Dedifferentiated amniotic fluid mesenchymal stem cell (primary cell): ENCODE data around the gene DAP.
"Not testable (repeated sequence)": the region's sequence is repeated elsewhere in the genome, so short reads cannot be mapped to it uniquely, and the experiment has no call there.

Source experiments
- DNase-seq: peaks from one replicate; pipeline ENCODE4 v3.0.0-alpha.2; 2016; ENCODE audit errors: extremely low spot score

DAP gene

DNA sequence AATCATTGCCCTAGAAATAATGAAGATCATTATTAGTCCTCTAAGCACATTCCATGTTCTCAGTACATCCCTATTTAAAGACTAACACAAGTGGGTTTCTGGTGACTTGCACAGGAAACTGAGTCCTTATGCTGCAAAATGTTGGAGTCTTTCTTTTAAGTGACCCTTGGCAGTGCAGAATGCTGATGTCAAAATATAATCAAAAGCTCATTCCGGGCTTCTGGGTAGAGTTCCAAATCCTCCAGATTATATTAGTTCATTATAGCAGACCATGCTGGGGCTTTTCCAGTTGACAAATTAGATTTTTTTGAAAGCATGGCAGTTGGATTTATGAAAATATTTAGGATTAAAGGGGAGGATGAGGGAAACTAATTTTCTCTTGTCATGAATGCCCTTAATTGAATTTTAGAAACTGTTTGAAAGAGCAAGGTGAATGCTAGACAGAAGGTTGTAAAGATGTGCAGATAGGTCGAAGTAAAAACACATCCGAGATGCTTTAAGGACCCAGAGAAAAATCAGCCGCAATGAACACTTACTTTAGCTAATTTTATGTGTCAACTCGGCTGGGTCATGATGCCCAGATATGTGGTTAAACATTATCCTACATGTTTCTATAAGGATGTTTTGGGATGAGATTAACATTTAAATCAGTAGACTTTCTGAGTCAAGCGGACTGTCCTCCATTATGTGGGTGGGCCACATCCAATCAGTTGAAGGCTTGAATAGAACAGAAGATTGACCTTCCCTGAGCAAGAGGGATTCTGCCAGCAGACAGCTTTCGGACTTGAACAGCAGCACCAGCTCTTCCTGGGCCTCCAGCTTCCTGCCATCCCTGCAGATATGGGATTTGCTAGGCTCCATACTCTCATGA, 88.7 kb downstream of the DAP start:
- DNase-seq = no peak

DNA sequence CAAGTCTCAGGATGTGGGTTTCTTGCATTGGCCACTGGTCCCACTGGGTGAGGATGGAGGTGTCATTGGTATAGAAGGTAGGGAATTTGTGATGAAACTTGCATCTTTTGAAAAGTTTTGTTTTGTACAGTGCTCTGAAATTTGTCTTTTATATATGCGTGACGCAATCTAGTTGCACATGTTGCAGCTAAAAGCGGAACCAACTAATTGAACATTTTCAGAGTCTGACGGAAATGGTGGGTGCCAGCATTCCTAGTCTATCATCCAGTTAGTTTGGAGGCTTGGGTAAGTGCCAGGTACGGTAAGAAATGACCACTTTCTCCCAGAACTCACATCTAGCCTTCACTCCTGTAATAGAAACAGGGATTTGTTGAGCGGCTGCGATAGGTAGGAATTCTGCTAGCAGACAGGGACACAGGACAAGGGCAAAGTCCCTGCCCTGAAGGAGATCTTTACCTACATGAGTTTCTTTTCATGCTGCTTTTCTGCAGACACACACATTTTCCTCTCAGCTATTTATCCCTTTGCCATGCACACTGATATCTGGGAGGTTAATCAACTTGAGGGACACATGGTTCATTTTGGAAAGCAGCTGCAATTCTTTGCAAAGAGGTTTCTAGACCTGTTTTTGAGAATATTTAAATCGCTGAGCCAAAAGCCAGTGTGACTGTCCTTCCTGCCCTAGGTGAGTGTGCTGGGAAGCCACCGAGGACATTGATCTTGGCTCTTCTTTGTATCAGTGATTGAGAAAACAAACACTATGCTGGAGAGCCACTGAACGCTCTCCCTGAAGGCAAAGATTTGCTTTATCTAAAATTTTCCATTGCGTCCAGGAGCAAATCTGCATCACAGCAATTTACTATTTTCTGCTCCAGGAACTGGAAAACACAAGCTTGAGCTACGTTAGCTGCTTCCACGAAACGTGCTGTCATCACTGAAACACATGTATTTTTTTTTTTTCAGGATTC, 89.7 kb downstream of the DAP start:
- DNase-seq = no peak

DNA sequence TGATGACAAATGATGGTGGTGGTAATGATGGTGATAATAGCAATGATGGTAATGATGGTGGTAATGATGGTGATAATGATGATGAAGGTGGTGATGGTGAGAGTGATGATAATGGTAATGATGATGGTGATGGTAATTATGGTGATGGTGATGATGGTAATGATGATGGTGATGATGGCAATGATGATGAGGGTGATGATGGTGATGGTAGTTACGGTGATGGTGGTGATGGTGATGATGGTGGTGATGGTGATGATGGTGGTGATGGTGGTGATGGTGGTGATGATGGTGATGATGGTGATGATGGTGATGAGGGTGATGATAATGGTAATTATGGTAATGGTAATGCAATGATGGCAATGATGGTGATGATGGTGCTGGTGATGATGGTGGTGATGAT, 91.1 kb downstream of the DAP start:
- no peak for DNase-seq

DNA sequence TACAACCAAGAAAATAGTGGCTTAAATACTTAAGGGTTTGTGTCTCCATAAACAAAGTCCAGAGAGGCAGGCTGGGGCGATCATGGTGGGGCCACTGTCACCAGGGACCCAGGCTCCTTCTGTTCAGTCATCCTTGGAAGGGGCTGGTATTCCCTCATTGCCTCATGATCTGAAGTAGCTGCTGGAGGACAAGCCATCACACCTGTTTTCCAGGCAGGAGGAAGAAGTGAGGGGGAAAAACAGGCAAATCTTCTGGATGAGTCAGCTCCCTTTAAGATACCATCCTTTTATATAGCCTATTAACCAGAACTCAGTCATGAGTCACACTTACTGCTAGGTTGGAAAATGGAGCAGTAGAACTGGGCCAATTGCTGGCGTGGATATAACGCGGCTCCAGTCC, 92.3 kb downstream of the DAP start:
- DNase-seq = no peak

DNA sequence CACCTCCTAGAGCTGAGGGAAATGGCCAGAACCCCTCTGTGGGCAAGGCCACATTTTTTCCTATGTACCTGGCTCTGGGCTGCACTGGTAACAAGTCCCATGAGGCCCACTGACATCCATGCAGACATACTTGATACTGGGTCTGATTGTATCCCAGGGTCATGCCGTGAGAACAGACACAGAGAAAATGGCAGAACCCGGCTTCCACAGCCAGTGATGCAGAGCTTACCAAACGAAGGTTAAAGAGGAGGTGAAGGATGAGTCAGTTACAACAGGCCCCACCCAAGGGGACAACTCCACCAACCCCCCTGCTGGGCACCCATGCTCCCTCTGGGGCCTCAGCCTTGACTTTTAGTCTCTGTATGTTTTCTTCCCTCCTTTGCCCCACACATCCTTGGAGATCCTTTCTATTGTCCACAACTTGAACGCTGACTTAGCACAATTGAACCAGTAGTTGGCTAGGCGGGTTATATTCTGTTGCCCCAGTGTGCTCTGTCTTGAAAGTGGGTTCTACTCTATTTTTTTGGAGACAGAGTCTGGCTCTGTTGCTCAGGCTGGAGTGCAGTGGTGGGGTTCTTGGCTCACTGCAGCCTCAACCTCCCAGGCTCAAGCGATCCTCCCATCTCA, 93.5 kb downstream of the DAP start:
- no peak for DNase-seq

DNA sequence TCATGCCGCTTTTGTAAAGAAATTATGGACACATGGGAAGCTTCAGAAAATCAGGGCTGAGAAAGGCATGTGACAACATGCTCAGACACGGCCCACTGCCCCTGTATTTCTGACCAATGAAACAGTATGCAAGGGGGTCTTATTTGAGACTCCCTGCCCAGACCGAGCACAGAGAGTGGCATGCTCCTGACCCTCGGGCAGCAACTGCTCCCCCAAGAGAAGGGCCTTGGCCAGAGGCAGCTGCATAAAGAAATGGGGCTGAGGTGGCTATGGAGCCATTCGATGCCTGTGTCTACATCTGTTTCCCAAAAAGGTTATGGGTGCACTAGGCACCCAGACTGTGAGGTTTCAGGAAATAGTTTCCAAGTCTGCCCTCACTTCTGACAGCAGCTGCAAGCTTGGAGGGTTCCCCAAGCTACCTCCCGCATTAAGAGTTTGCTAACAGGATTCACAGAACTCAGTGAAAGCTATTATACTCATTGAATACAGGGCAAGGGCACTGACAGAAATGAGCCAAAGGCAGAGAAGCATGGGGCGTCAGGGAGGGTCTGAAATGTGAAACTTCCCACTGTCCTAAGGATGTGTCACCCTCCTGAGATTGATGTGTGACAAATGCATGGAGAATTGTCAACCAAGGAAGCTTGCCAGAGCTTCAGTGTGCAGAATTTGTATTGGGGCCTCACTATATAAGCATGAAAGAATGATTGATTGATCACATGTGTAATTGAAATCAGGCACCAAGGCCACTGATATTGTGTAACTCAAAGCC, 94.3 kb downstream of the DAP start:
- DNase-seq = no peak

DNA sequence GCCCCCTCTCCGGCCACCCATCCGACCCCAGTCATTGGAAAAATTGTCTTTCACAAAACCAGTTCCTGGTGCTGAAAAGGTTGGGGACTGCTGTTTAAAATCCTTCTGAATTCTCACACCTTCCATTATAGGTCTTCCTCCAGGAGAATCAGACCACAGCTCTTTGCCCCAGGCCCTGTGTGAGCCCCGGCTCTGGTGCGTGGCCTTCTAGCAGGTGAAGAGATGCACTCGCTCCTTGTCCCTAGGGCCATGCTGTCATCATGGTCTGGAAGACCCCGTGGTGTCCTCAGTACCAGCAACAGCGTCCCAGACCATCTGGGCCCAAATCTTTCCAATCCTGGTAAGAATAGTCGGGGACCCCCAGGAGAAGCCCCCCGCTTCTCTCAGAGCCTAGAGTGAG, 95.2 kb downstream of the DAP start:
- no peak for DNase-seq

DNA sequence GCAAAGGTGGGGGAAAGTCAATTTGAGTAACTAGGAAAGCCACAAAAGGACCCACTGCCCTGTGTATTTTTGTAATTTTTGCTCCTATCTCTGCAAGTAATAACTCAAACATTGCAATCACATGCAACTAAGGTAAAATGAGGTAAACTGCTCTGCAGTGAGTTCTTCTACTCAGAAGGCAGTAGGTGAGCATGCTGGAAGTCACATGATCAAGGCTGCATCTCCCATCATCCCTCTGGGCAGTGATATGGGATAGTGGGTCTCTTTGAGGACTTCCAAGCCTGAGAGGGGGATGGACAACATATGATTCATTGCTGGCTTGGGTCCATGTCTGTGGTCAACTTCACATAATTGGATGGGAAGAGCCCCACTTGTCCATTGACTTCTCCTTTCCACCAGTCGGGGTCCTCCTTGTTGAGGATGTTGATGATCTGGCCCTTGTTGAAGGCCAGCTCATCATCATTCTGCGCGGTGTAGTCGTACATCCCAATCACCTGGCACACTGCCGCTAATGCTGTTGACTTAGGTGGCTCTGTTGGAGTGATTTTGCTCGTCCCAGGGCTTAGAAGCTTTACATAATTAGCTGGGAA, 96.8 kb downstream of the DAP start:
- DNase-seq = not testable (repeated sequence)

DNA sequence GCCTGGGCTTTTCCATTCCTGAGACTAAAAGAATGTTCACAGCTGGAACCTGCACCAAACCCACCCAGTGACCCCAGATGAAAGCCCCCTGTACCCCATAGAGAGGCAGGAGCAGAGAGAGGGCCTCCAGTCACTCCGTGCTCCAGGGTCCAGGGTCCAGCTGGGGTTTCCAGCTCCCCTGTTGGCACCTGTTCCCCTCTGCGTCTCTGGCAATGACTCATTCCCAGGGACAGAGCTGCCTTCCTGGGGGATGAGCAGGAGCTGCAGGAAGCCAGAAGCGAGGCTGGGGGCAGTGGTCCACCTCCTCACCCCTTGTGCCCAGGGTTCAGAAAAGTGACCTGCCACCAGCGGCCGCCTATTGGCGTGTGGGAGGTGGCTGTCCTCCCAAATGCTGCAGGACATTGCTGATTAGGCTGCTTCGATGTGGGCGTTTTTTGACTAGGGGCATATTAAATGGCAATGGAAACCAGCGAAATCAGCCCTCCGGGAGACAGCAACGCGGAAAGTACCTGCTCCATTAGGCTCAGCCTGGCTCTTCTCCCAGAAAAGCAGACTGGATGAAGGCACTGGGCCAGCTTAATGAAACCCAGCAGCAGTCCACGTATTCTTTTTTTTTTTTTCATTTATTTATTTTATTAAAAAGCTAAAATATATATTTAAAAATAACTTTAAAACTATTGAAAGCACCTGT, 97.4 kb downstream of the DAP start:
- no peak for DNase-seq

DNA sequence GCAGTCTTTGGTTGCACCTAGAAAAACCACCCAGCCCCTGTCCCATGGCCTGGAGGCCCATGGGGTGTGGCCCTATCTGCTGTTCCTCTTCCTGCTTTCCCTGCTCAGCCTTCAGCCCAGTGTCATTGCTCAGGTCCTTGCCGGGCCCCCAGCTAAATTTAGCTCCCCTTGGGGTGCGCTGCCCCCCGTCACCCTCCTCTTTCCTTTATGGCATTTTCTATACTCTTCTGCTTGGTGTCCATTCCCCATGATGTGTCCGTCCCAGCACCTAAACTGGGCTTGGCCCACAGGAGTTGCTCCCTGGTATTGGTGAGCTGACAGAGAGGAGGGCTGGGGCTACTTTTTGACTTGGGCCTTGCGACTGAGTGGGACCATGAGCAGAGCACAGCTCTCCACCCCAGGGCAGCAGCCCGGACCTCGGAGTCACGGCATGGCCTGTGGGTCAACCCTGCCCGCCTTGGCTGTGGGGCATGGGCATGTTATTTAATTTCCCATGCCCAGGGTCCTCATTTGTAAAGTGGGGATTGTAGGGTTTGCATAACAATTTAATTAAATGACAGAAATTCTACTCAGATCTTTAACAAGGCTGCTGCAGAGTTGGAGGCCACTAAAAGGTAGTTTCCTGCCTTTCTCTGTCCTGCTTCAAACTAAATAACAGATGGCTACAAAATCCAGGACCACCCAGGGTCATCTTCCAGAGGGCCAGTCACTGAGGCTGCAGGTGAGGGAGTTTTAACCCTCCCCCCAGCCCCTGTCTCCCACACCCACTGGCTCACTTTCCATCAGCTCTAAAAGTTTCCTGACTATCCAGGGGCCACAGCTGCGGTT, 98.2 kb downstream of the DAP start:
- DNase-seq = no peak

DNA sequence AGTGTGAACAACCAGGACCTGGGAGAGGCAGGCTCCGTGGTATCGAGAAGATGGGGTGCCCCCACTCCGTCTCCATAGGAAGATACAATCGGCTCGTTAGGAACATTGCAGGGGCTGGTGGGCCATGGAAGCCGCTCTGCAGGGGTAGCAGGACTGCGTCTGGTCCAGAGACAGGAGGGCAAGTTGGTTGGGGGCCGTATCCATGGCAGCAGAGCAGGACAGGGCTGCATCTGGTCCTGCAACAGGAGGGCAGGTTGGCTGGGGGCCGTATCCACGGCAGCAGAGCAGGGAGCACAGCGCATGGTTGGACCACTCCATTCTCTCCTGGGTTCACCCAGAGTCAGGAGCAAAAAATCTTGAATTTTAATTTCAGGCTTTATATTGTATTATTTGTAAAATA, 99.0 kb downstream of the DAP start:
- no peak for DNase-seq

DNA sequence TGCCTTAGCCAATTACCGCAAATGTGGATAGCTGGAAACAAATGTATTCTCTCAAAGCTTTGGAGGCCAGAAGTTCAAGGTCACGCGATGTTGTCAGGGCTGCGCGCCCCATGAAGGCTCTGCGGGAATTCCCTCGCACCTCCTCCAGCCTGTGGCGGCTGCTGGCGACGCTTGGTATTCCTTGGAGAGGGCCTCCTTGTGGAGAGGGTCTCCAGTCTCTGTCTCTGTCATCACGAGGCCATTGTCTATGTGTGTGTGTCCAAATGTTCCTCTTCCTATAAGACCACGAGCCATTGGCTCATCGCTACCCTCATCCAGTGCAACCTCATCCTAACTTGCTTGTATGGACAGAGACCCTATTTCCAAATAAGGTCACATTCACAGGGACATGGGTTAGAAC, 99.6 kb downstream of the DAP start:
- DNase-seq = no peak

DNA sequence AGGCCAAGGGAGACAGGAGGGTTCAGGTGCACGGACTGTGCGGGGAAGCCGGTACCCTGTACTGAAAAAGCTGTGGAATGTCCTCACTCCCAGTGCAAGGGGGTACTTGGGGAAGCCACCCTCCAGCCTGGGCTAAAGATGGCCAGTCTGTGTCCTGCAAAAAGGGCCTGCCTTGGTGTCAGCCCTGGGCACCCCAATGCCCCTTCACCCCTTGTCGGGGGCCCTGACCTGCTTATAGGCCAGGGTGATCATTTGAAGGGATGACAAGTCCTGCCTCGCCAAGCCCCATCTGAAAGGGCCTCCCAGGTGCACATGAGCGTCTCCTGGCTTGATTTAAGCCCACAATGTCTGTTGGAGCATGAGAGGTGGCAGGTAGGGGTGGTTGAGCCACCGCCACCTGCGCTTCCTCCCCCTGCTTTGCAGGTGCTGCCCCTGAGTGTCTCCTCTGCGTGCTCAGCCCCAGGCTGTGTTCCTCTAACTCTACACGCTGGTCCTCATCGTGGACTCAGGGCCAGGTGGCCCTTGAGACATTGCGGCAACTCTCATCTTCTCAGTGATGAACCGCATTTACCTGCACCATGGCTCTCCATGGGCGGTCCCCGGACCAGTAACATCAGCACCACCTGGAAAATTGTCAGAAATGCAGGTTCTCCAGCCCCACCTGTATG, 100.2 kb downstream of the DAP start:
- no peak for DNase-seq

DNA sequence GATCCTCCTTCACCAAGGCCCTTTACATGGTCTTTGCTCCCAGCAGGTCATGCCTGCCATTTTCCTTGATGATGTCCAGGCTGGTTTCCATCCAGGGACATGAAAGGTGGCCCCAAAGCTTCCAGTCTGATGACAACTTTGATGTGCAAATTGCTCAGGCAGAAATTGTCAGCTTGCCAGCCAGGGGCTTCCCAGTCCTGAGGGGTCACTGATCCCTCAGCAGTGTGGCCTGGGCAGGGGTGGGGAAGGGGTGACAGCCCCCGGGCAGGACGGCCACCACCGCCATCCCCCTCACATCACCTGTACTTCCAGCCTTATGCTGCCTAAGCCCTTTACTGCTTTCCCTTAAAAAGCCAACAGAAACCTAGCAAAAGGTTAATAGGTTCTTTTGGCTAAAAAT, 100.9 kb downstream of the DAP start:
- DNase-seq = no peak

DNA sequence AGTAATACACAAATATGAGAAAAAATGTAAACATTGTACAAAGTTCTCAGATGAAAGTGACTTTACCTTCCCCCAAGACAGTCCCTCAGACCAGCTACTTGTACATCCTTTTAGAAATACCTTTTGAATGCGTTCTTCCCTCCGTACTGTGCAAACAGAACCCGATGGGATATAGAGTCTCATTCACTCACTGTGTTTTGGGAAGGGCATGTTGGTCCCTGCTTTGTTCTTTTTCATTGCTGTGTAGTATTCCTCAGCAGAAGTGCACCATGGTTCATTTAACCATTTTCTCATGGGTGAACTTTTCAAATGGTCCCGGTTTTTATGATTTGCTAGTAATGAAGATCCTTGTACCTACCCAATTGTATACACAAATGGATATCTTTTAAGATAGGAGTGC, 102.8 kb downstream of the DAP start:
- DNase-seq = no peak

DNA sequence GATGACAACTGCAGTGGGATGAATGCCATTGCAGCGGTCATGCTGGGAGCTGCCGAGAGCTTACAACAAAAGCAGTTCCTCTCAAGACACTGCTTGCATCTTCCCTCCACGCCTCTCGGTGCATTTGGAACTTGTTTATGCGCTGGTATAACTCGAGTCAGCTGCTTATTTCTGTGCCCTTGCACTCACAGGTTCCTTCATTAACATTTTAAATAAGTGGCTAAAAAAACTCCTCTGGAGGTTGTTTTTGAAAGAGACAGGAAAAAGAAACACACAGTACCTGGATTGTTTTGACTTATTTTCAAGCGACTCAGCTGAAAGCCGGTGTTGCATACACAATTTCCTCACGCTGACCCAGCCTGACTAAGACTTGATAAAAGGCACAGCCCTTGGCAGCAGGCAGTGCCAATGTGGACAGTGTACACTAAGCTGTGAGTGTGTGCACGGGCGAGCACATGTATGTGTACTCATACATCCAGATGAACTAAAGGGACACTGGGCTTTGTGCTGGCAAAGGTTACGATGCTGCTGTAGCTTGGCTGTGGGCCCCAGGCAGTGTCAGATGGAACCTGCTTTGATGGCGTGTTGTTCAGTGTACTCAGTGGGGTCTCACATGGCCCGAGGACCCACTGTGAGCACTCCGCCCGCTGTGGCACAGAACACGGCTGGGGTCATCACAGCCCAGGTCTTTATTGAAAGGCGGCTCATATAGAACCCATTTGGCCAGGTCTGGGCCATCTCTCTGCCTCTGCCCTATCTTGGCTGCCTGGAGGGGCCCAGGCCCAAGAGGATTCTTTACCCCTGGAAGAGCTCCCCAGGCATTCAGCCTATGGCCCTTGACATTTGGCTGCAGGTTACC, 104.8 kb downstream of the DAP start:
- no peak for DNase-seq

DNA sequence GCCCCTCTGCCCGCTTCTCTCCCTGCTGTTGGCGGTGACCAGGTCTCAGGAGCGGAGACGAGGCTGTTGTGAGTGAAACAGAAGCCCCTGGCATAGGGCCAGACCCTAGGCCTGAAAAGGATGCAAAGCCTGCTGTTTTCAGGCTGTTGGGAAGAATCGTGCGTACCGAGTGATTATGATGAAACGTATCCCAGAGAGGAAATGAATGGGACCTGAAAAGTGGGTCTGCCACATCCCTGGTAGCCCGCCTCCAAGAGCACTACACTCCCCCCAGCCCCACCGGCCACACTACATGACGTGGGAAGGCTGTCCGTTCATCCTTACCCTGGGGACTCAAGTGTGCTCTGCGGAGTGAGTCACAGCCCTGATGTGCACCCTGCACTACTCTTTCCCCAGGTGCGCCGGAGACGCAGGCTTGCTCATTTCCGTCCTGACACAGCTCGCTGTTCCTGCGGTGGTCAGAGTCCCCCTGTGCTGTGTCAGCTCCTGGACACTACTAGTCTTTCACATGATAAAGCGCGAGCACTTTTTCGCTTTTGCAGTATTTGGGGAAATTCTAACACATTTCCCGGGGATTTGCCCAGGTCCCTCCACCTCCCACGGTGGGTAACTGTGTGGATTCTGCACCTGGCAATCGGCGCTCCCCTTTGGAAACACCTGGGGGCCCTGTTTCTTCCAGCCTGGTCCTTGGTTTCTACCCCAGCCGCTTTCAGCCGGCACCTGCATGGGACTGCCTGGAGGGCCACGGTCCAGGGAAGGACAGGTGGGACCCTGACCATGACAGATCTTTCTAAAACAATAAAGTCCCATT, 105.7 kb downstream of the DAP start:
- DNase-seq = no peak
